Cardiac muscle cell (in vitro differentiated cells and primary cell): Measurements from ENCODE around the gene COL5A1. TPM values are rescaled to one million over a fixed set of nuclear protein-coding genes. Genes with fewer than 3 reads are reported as not detected.

Source experiments
- DNase-seq, 2 donors: peaks; one replicate each; pipeline versions ENCODE4 v3.0.0 to v3.0.0-alpha.2; 2010 to 2017; ENCODE audit warnings: low read depth in 1 of 2, low spot score in 1 of 2
- H3K27ac ChIP-seq: fragments of 200-600 bp; sonication (generic); 2 replicates; pipeline ENCODE4 v1.5.1; 2016
- H3K27me3 ChIP-seq: fragments of 200-600 bp; sonication (generic); 2 replicates; pipeline ENCODE4 v1.6.0; 2016; ENCODE audit warnings: control low read depth
- H3K36me3 ChIP-seq: fragments of 200-600 bp; sonication (generic); 2 replicates; pipeline ENCODE4 v1.5.1; 2016; ENCODE audit warnings: control low read depth
- H3K4me1 ChIP-seq: fragments of 200-600 bp; sonication (generic); 2 replicates; pipeline ENCODE4 v1.8.1; 2017; ENCODE audit warnings: low read depth, mild to moderate bottlenecking, mixed run types
- H3K4me3 ChIP-seq: fragments of 200-600 bp; sonication (generic); 2 replicates; pipeline ENCODE4 v1.5.1; 2016; ENCODE audit warnings: mild to moderate bottlenecking
- H3K9me3 ChIP-seq: fragments of 200-600 bp; sonication (generic); 2 replicates; pipeline ENCODE4 v1.5.1; 2017; ENCODE audit warnings: low read depth, mild to moderate bottlenecking, control low read depth
- CTCF ChIP-seq: IDR thresholded peaks from 2 replicates; pipeline ENCODE4 v1.5.1; 2012; ENCODE audit warnings: low read depth, mild to moderate bottlenecking, low read length
- polyA plus RNA-seq: library from polyadenylated mRNA; unstranded; fragments of >200 nt; fragmentation: Nextera tagmentation; extraction: Ambion mirVana; gene quantifications from 2 replicates; pipeline ENCODE4 v1.2.1, GENCODE V29; 2016
- total RNA-seq: library from RNA; depleted of rRNA; stranded (reverse); fragments of >200 nt; gene quantifications from 2 replicates; pipeline ENCODE4 v1.2.3, GENCODE V29; 2016

The COL5A1 gene
- total and polyA plus RNA-seq, 2 experiments from 2014 or later: 34.5 to 129 TPM

- Histone ChIP-seq H3K4me1 (no peaks in the 10 kb centered on the region), H3K9me3 (no peaks in the 10 kb centered on the region), H3K27ac (no peak overlapping the region), H3K36me3 (no peaks in the 10 kb centered on the region), H3K27me3 (no peaks in the 10 kb centered on the region), H3K4me3 (no peak overlapping the region)
- no peak for DNase-seq
- no peak for TF ChIP-seq CTCF
Observed at GRCh38 chr9:134632329-134632728, 9.3 kb upstream of the COL5A1 start.

- DNase-seq: no peak
Observed at GRCh38 chr9:134633362-134634142, 8.1 kb upstream of the COL5A1 start.

GRCh38 chr9:134634176-134634575 lies 7.4 kb upstream of the COL5A1 start:
- no peak for DNase-seq
- Histone ChIP-seq H3K27ac (no peak overlapping the region), H3K4me1 (no peaks in the 10 kb centered on the region), H3K9me3 (no peaks in the 10 kb centered on the region), H3K27me3 (no peaks in the 10 kb centered on the region), H3K4me3 (no peak overlapping the region), H3K36me3 (no peaks in the 10 kb centered on the region)
- TF ChIP-seq CTCF: no peak

More at GRCh38 chr9:134633362-134634142, 8.1 kb upstream of the COL5A1 start:
- H3K4me1 ChIP-seq: no peaks in the 10 kb centered on the region
- H3K4me3 ChIP-seq: no peak overlapping the region
- H3K9me3 ChIP-seq: no peaks in the 10 kb centered on the region
- H3K27me3 ChIP-seq: no peaks in the 10 kb centered on the region
- no peak for TF ChIP-seq CTCF
- no peaks in the 10 kb centered on the region for H3K36me3 ChIP-seq
- no peak overlapping the region for H3K27ac ChIP-seq

- DNase-seq: no peak
- H3K27ac ChIP-seq: no peak overlapping the region
- H3K36me3 ChIP-seq: no peaks in the 10 kb centered on the region
- no peaks in the 10 kb centered on the region for H3K9me3 ChIP-seq
- no peaks in the 10 kb centered on the region for H3K4me1 ChIP-seq
- H3K27me3 ChIP-seq: no peaks in the 10 kb centered on the region
- no peak for TF ChIP-seq CTCF
- no peak overlapping the region for H3K4me3 ChIP-seq
Observed at GRCh38 chr9:134634667-134635230, 6.9 kb upstream of the COL5A1 start.

- Histone ChIP-seq H3K27ac (no peak overlapping the region), H3K4me1 (no peaks in the 10 kb centered on the region), H3K36me3 (no peaks in the 10 kb centered on the region), H3K27me3 (no peaks in the 10 kb centered on the region), H3K4me3 (no peak overlapping the region), H3K9me3 (no peaks in the 10 kb centered on the region)
- no peak for TF ChIP-seq CTCF
- DNase-seq: no peak
Observed at GRCh38 chr9:134635351-134636148, 6.1 kb upstream of the COL5A1 start.
